Measurements from ENCODE around the gene CD164.
"Not testable (repeated sequence)": the region's sequence is repeated elsewhere in the genome, so short reads cannot be mapped to it uniquely, and the experiment has no call there.

The CD164 gene

DNA sequence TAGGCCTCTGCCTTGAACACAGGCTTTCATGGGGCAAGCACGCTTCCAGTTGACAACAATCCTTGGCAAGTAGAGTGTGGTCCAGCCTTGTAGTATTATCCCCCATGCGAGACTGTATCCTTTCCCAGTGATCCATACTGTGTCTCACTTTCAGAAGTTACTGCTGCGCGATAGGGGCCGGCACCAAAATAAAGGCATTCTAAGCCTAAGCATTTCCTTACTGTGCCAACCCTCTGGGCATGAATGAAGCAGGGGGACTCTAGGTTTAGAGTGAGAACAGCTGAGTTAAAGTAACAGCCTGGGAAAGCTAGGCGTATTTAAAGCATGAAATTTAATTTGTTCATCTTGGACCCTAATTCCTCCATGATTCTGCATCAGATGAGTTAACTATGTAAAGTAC is 39.4 kb downstream of the CD164 start:
- DNase-seq (ENCODE audit: low spot score), result no peak

DNA sequence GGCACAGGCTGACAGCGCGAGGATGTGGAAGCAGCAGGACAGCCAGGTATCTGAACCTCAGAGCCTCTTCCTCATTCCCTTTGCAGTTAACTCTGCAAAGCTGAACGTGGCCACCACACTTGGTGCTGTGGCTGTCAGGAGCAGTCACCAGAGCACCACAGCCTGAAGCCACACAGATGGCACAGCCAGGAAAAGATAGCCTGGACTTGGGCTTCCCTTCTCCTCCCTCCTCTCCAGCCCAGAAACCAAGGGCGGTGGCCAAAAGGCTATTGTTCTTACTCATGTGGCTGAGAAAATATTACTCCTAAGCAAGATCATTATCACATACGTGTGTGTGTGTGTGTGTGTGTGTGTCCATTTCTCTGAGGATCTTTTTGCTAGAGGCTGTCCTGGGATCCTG is 39.8 kb downstream of the CD164 start:
- no peak for DNase-seq (ENCODE audit: low spot score)

DNA sequence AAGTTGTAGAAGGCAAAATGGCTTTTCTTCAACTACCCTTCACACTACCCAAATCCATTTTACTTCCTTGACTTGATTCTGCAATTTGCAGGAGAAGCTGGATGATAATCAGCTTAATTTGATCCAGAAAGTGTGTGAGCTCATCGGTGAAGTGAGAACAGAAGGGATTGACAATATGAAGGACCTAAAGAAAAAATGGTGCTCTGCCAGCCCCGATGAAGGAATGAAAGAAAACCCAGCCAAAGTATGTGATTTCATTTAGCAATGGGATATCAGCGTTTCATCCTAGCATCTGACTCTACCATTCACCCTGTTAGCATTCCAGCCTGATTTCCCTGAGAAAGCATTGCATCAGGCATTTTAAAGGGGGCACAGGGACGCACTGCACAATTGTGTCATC is 41.5 kb downstream of the CD164 start:
- DNase-seq (ENCODE audit: low spot score), result no peak

DNA sequence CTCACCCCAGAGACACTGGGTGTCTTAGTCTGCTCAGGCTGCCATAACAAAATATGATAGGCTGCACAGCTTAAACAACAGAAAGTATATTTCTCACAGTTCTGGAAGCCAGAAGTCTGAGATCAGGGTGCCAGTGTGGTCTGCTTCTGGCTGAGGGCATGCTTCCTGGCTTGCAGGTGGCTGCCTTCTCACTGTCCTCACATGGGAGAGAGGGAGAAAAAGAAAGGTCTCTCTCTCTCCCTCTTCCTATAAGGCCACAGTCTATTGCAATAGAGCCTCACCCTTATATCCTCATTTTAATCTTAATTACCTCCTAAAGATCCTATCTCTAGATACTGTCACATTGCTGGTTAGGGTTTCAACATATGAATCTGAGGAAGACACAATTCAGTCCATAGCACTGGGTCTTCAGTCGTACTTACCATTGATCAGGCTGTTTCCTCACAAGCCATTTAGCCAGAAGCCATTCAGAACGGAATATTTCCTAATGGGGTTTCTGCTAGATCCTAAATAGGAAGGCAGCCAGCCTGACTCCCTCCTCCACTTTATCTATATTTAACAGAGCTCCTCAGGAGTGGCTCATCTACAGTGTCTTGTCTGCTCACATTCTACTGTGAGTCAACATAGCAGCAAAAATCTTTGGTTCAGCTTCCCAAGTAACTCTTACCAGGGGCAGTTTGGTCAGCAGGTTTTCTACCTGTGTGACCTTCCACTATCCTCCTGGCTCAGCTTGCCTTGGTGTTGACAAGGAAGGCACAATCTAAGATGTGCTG is 42.2 kb downstream of the CD164 start:
- DNase-seq (ENCODE audit: low spot score), result no peak

DNA sequence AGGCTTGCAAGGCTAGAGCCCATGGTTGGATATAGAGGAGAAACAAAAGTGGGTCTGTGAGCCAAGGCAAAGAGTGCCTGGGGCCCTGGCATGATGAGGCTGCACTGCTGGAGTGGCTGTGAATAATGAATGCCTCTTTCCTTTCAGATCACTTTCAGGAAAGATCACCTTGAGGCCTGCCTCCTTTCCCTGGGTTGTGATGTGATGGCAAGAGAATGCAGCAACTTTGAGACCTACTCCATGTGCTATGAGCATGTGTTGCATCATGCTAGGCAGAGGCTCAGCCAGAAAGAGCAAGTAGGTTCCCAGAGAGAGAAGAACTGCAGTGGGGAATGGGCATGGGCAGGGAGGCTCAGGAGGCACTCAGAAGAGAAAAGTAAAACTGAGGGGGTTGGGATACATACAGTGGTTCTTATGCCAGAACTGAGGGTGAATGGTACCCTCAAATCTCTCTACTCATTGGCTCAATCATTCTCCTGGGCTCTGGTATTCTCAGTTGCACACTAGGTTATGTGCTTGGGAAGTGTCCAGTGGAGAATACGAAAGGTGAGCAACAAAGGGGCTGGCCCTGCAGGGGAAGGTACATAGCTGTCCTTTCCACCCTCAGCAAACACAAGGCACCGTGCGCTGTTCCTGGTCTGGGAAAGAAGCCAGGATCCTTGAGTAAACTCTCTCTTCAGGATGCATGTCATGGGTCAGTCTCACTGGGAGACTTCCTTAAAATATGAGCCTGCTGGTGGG is 45.9 kb downstream of the CD164 start:
- DNase-seq (ENCODE audit: low spot score), result no peak

DNA sequence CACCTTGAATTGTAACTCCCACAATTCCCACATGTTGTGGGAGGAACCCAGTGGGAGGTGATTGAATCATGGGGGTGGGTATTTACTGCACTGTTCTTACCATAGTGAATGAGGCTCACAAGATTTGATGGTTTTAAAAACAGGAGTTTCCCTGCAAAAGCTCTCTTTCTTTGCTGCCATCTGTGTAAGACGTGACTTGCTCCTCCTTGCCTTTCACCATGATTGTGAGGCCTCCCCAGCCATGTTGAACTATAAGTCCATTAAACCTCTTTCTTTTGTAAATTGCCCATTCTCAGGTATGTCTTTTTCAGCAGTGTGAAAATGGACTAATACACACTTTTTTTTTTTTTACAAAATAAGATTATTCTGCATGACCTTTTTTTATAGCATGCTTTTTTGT is 48.4 kb downstream of the CD164 start:
- DNase-seq (ENCODE audit: low spot score), result not testable (repeated sequence)

DNA sequence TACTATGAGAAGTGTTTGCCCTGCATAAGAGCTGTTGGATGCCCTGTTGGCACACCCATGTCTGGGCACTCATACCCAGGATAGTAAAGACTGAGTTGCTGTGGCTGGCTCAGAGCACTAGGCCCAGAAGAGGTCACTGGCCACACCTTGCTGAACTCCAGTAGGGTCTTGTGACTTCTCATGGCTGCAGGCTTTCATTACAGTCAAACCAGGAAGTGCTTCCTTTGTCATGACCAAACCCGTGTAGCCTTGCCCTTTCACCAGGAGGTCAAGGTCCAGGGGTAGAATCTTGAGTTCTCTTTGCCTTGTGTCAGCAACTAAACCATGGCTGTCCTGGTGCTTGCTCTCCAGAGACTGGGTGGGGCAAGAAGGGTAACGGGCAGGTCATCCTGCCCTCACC is 49.5 kb downstream of the CD164 start:
- DNase-seq (ENCODE audit: low spot score), result no peak

DNA sequence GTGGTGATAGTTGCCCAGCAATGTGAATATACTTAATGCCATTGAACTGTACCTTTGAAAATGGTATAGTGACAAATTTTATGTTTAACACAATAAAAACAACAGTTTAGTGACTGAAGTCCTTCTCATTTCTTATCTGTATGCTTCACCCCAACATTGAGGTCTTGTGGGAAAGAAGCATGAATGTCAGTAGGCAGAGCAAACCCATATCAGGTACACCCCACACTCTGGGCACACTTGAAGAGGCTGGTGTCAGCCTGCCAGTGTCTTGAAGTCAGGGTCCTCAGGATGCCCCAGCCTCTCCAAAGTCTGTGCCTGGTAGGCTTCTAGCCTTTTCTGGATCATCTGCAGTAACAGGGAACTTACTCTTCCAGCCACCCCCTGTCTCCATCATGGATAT is 51.2 kb downstream of the CD164 start:
- no peak for DNase-seq (ENCODE audit: low spot score)

DNA sequence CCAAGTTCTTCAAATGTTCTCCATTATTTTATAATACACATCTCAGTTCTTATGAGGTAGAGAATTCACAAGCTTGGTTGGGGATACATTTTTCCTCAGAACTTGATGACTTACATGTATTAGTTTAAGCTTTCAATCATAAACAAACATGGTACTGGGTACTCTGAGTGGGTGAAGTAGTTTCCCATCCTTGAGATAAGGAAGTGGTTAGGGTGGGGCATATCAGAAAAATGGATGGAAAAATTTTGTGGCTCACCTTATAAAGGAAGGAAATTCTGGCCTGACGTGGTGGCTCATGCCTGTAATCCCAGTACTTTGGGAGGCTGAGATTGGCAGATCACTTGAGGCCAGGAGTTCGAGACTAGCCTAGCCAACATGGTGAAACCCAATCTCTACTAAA is 52.0 kb downstream of the CD164 start:
- no peak for DNase-seq (ENCODE audit: low spot score)

DNA sequence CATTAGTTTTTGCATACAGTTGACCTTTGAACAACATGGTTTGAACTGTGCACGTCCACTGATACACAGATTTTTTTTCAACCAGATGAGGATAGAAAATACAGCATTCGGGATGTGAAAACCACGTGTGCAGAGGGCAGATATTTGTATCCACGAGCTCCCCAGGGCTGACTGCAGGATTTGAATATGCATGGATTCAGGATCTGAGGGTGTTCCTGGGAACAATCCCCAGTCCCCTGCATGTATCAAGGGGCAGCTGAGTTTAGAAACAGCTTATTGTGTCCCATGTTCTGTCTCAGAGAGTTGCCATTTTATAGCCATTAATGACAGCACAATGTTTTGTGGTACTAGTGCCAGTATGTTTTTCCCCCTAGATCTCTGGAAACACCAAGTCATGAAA is 53.6 kb downstream of the CD164 start:
- no peak for DNase-seq (ENCODE audit: low spot score)

DNA sequence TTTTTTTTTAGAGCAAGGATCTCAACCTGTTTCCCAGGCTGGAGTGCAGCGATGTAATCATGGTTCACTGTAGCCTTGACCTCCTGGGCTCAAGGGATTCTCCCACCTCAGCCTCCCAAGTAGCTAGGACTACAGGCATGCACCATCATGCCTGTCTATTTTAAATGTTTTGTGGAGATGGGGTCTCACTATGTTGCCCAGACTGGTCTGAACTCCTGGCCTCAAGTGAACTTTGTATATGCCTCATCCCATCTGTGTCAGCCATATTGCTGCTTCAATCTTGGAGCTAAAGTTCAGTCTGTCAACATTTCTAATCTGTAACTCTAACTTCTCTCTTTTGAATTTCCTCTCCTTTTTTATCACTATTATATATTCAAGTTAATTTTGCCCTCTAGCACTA is 54.3 kb downstream of the CD164 start:
- DNase-seq (ENCODE audit: low spot score), result no peak

DNA sequence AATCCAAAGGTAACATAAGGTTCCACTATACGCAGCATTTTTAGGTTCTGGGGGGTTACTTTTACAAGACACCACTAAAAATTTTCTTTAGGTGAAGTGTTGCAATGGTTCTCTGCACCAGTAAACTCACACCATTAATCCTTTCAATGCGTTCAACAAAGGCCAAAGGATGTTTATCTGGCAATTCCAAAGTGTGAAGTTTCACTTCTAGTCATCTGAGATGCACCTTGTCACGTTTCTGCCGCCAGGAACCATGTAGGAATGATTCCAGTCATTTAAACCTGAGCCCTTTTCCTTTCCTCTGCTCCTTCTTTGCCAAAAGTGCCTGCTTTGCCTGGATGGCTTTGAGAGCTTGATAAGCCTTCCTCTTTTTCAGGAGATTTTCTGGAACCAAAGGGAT is 54.8 kb downstream of the CD164 start:
- no peak for DNase-seq (ENCODE audit: low spot score)

DNA sequence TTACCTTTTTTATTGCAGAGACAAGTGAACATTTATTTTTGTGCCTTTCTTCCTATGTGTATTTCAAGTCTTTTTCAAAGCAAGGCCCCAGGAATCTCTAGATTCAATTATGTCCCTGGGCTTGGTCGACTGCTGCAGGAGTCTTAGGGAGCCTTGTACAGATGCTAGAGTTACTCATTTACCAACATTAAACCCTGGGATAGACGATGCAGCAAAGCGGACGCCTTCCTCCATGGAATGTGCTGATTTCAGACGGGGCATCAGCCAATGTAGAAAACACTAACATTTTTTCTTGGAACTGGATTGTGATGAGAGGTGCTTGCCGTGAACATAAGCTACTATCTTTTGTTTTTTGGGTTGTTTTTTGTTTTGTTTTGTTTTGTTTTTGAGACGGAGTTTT is 55.9 kb downstream of the CD164 start:
- no peak for DNase-seq (ENCODE audit: low spot score)

DNA sequence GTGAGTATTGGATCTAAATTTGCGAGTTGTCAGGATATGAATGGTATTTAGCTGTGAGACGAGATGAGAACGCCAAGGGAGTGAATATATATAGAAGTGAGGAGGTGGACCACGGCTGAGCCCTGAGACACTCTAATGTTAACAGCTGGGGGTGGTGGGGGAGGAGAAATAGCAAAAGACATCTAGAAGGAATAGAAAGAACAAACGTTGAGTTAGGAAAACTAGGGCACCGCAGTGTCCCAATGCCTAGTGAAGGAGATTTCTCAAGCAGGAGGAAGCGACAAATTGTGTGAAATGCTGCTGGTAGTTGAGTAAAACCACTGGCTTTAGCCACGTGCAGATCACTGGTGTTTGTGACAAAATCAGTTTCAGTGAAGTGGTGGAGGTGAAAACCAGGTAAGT is 56.9 kb downstream of the CD164 start:
- no peak for DNase-seq (ENCODE audit: low spot score)

DNA sequence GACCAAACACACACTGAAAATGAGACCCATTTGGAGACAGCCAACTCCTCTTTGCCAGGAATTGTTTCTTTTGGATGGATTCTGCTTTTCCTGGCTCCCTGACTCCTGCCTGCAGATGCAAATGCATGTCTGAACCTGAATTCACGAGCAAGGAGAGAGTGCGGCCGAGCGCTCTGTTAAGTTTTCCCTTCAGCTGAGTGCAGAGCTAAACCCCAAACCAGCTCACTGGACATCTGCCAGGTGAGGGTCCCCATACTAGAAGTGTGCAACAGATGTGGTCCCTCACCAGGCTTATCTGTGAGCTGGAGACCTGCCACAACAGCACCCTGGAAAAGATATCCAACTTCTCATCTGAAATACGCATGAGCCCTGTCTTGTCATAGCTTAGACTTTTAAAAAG is 59.0 kb downstream of the CD164 start:
- no peak for DNase-seq (ENCODE audit: low spot score)

DNA sequence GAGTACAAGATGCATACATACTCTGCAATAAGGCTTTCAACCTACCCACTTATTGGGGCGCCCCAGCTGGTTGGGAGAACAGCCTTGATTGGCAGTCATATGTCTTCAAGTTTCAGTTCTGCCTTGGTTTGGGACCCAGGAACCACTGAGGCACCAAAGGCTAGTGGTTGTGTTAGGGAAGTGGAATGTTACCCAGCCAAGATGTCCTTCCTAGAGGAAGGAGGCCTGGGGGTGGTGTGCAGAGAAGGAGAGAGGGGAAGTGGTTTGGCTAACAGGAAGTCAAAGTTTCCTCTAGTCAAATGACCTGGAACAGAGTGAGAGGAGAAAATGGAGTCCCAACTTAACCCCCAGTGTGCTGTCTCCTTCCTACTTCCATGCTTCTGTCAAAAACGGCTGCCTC is 59.4 kb downstream of the CD164 start:
- DNase-seq (ENCODE audit: low spot score), result no peak

DNA sequence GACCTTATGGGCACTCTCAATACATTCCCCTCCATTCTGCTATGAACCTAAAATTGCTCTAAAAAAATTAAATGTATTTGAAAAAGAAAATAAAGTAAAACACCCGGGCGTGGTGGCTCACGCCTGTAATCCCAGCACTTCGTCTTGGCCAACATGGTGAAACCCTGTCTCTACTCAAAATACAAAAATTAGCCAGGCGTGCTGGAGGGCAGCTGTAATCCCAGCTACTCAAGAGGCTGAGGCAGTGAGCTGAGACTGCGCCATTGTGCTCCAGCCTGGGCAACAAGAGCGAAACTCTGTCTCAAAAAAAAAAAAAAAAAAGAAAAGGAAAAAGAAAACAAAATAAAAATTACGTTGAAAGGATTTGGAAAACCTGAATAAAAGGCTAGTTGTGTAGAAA is 60.5 kb downstream of the CD164 start:
- DNase-seq (ENCODE audit: low spot score), result no peak

DNA sequence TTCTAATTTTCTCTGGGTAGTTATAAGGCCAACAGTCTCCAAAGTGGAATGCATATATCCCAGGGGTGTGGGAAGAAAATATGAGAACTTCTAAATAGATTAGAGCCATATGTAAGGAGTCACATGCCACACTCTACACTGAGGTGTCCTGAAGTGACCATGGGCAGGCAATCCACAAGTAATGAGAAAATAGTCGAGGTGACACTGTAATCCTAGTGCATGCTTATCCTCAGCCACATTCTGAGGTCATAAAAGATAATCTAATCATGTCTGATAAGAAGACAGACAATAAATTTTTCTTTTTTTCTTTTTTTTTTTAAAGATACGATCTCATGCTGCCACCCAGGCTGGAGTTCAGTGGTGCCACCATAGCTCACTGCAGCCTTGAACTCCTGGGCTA is 62.2 kb downstream of the CD164 start:
- no peak for DNase-seq (ENCODE audit: low spot score)

DNA sequence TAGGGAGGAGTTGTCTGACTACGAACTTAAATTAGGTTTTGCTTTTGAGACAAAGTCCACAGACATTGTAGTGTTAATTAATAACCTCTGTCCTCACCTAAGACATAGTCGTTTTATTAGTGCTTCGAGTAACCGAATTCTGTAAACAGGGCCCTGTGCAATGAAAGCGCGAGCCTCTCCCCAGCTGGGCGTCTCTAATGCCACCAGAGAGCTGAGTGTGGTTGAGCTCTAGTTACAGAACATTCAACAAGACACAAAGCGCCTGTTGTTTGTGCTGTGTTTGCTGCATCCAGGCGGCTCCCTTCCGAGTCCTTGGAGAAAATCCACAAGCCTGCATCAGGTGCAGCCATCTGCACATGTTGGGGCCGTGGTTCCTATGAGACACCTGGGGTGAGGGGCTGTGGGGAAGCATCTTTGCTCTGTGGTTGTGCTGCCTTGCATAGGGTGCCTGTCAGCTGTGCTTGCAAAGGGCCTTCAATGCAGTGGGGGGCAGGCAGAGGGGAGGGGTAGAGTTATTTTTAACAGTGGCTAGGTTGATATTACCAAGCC is 63.9 kb downstream of the CD164 start:
- DNase-seq (ENCODE audit: low spot score), result no peak

DNA sequence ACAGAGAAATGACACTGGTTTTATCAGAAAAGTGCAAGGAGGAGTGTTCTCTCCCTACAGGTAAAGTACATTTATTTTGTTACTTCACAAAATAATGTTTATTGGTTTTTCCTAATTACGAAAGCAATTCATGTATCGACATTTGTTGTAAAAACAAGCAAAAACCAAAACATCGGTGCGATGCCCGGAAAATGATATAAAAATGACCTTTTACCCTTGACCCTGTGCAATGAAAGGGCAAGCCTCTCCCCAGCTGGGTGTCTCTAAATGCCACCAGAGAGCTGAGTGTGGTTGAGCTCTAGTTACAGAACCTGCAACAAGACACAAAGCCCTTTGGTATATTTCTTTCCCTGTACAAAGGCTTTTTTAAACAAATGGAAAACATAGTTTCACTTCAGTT is 65.4 kb downstream of the CD164 start:
- no peak for DNase-seq (ENCODE audit: low spot score)

Data from activated CD4-positive, alpha-beta T cell treated with anti-CD3 and anti-CD28 coated beads, Interleukin-2, Interleukin-4, amounts not matched to agents 100 ng/mL and 50 ng/mL, durations not matched to agents 16 hours and 8 hours (primary cell).